ENCODE data around the gene NFATC2.
"Not testable (repeated sequence)": the region's sequence is repeated elsewhere in the genome, so short reads cannot be mapped to it uniquely, and the experiment has no call there.

NFATC2 gene

DNA sequence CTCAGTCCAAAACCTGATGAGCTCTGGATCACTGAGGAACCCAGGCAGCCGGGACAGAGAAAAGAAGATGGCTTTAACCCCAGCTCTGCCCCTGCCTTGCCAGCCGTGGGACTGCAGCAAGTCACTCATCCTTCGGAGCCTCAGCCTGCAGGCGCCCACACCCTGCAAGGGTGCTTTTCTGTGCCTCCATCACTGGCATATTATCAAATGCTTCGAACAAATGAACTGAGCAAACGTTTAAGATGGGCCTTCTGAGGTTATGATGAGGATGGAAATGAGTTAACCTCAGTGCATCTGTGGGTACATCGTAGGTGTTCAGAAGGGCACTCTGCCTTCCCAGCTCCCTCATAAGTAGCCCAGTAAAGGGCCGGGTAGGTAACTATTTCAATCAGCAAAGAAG lies 79.0 kb downstream of the NFATC2 start:
- no peaks in the 10 kb centered on the region for H3K36me3 ChIP-seq (ENCODE audit: insufficient read depth, low read length)
- H3K4me1 ChIP-seq (ENCODE audit: insufficient read depth, low read length): no peaks in the 10 kb centered on the region
- no peak overlapping the region for H3K9ac ChIP-seq (ENCODE audit: low read depth, low read length)
- no peaks in the 10 kb centered on the region for H3K9me3 ChIP-seq (ENCODE audit: control insufficient read depth, insufficient read depth, low read length)

DNA sequence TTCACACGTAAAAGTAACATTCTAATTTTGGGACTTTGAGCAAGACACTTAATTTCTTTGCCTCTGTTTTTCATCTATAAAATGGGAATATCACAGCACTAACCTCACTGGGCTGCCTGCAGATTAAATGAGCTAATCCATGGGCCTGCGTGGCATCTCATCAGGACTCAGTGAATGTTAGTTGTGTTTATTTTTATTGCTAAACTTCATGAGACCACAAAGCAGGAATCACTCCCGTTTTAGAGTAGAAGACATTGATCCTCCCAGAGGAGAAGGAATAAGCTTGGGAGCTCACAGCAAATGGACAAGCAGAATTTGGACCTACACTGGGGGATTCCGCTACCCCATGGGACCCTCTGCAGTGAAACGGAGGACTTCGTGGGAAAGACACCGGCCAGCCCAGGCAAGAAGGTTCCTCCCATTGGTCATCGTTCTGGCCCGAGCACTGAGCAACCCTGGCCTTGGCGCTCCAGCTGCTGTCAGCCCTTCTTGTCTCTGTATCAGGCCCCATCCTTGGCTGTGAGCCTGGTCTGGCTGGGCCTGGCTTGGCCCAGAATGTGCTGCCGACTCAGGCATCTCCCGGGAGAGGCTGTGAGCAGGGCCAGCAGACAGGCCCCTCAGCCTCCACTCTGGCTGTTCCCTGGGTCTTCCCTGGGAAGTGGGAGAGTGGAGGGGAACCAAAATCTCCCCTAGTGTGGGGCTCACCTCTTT lies 79.8 kb downstream of the NFATC2 start:
- no peaks in the 10 kb centered on the region for H3K4me1 ChIP-seq (ENCODE audit: insufficient read depth, low read length)
- no peaks in the 10 kb centered on the region for H3K9me3 ChIP-seq (ENCODE audit: control insufficient read depth, insufficient read depth, low read length)
- no peaks in the 10 kb centered on the region for H3K36me3 ChIP-seq (ENCODE audit: insufficient read depth, low read length)
- no peak overlapping the region for H3K9ac ChIP-seq (ENCODE audit: low read depth, low read length)

DNA sequence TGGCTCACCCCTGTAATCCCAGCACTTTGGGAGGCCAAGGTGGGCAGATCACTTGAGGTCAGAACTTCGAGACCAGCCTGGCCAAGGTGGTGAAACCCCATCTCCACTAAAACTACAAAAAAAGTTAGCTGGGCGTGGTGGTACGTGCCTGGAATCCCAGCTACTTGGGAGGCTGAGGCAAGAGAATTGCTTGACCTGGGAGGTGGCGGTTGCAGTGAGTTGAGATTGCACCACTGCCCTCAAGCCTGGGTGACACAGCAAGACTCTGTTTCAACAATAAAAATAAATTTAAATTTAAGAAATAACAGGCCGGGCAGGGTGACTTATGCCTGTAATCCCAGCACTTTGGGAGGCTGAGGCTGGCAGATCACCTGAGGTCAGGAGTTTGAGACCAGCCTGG lies 80.7 kb downstream of the NFATC2 start:
- H3K9me3 ChIP-seq (ENCODE audit: control insufficient read depth, insufficient read depth, low read length); H3K36me3 ChIP-seq (ENCODE audit: insufficient read depth, low read length); H3K9ac ChIP-seq (ENCODE audit: low read depth, low read length); H3K4me1 ChIP-seq (ENCODE audit: insufficient read depth, low read length): not testable (repeated sequence)

DNA sequence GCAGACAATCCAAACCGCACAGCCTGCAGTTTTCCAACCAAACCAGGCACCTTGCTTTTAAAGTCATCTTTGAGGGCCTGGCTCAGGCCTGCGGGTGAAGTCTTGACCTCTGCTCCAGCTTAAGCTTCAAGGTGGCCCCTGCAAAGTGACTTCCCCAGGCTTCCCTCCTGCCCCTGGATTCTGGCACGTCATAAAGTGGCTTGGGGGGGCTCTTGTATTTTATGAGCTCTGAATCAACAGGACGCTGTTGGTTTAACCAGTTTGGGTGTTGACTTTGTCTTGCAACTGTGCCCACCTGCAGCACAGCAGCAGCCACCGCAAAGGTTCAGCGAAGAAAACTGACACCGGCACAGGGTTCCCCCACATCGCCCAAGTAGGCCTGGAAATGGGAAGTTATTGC lies 81.2 kb downstream of the NFATC2 start:
- Histone ChIP-seq H3K9ac (ENCODE audit: low read depth, low read length) (no peak overlapping the region), H3K4me1 (ENCODE audit: insufficient read depth, low read length) (peaks cover 6% of the 10 kb centered on the region; the same call in 1 of the 2 replicates), H3K36me3 (ENCODE audit: insufficient read depth, low read length) (no peaks in the 10 kb centered on the region)

DNA sequence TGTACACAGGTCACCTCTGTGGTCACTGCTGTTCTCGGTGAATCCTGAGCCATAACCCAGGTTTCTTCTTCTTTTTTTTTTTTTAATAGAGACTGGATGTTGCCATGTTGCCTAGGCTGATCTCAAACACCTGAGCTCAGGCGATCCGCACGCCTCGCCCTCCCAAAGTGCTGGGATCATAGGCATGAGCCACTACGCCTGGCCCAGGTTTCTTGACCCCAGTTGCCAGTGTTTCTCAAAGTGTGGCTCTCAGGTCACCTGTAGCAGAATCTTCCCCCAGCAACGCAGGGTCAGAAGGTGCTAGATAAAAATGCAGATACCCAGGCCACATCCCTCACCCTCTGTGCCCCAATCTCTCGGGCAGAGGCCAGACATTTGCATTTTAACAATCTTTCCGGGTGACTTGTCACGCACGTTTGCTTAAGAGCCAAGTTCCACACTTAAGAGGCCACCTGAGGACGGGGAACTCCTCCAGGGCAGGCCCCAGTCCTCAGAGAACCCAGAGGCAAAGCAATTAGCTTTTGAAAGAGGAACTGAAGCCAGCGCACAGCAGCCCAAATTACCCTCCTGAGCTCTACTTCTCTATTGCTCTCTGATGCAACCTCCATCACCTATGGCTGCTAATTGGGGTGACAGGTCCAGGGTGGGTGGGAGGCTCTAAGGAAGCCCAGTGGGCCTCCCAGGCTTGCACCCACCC lies 81.8 kb downstream of the NFATC2 start:
- peaks cover 9% of the 10 kb centered on the region; the same call in 1 of the 2 replicates for H3K4me1 ChIP-seq (ENCODE audit: insufficient read depth, low read length)
- no peaks in the 10 kb centered on the region for H3K9me3 ChIP-seq (ENCODE audit: control insufficient read depth, insufficient read depth, low read length)
- H3K9ac ChIP-seq (ENCODE audit: low read depth, low read length): no peak overlapping the region
- no peaks in the 10 kb centered on the region for H3K36me3 ChIP-seq (ENCODE audit: insufficient read depth, low read length)

More for the DNA sequence above, 81.2 kb downstream of the NFATC2 start:
- no peaks in the 10 kb centered on the region for H3K9me3 ChIP-seq (ENCODE audit: control insufficient read depth, insufficient read depth, low read length)

DNA sequence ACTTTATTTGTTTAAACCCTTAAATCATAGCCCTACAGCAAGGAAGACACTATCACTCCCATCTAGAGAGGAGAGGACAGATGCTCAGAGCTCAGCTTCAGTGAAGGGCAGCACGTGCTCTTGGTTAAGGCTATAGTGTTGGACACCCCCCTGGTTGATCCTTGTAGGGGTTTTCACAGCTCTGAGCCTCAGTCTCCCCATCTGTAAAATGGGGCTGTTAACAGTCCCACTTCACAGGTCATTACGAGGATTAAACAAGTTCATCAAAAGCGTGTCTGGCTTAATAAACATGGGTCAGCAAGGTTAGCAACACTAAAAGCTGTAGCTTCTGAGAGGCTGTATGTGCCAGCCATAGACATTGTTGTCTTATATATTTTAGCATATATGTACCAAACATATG lies 82.4 kb downstream of the NFATC2 start:
- no peaks in the 10 kb centered on the region for H3K36me3 ChIP-seq (ENCODE audit: insufficient read depth, low read length)
- H3K9me3 ChIP-seq (ENCODE audit: control insufficient read depth, insufficient read depth, low read length): no peaks in the 10 kb centered on the region
- H3K4me1 ChIP-seq (ENCODE audit: insufficient read depth, low read length): peaks cover 9% of the 10 kb centered on the region; the same call in 1 of the 2 replicates
- no peak overlapping the region for H3K9ac ChIP-seq (ENCODE audit: low read depth, low read length)

DNA sequence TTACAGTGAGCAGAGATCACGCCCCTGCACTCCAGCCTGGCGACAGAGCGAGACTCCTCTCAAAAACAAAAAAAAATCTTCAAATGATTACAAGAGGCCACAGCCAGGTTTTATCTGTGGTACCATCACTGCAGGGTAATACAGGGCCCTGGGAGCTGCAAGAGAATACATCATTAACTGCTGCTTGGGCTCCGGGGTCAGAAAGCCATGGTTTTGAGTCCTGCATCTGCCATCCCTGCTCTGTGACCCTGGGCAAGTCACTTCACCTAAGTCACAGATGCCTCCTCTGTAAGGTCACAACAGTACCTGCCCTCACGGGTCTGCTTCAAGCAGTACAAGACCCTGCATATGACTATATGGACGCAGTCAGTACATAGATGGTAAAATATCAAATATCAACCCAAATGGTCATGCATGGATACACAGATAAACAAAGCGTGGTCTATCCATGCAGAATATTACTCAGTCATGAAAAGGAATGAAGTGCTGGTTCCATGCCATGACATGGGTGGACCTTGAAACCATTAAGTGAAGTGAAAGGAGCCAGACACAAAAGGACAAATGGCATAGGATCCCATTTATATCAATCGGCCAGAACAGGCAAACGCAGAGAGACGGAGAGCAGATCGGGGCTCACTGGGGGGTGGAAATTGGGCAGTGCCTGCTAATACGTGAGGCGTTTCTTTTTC lies 83.6 kb downstream of the NFATC2 start:
- Histone ChIP-seq H3K36me3 (ENCODE audit: insufficient read depth, low read length) (no peaks in the 10 kb centered on the region), H3K4me1 (ENCODE audit: insufficient read depth, low read length) (peaks cover 9% of the 10 kb centered on the region; the same call in 1 of the 2 replicates), H3K9ac (ENCODE audit: low read depth, low read length) (no peak overlapping the region)

DNA sequence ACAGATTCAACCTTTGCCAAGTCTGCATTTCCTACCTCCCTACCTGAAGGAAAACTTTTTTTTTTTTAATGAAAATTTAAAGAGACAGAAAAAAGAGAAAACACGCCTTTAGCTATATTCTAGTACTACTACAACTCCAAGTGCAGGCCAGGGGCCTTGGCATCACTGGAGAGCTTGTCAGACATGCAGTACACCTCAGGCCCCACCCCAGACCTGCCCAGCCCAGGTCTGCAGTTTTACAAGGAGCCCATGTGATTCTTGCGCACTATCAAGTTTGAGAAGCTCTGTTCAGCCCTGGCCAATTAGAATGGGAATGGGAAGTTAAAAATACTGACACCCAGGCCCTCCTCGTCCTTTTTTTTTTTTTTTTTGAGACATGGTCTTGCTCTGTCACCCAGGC lies 85.0 kb downstream of the NFATC2 start:
- H3K4me1 ChIP-seq (ENCODE audit: insufficient read depth, low read length): peaks cover 9% of the 10 kb centered on the region; the same call in 1 of the 2 replicates
- H3K9ac ChIP-seq (ENCODE audit: low read depth, low read length): no peak overlapping the region
- no peaks in the 10 kb centered on the region for H3K9me3 ChIP-seq (ENCODE audit: control insufficient read depth, insufficient read depth, low read length)
- no peaks in the 10 kb centered on the region for H3K36me3 ChIP-seq (ENCODE audit: insufficient read depth, low read length)

More for the DNA sequence above, 83.6 kb downstream of the NFATC2 start:
- H3K9me3 ChIP-seq (ENCODE audit: control insufficient read depth, insufficient read depth, low read length): no peaks in the 10 kb centered on the region

DNA sequence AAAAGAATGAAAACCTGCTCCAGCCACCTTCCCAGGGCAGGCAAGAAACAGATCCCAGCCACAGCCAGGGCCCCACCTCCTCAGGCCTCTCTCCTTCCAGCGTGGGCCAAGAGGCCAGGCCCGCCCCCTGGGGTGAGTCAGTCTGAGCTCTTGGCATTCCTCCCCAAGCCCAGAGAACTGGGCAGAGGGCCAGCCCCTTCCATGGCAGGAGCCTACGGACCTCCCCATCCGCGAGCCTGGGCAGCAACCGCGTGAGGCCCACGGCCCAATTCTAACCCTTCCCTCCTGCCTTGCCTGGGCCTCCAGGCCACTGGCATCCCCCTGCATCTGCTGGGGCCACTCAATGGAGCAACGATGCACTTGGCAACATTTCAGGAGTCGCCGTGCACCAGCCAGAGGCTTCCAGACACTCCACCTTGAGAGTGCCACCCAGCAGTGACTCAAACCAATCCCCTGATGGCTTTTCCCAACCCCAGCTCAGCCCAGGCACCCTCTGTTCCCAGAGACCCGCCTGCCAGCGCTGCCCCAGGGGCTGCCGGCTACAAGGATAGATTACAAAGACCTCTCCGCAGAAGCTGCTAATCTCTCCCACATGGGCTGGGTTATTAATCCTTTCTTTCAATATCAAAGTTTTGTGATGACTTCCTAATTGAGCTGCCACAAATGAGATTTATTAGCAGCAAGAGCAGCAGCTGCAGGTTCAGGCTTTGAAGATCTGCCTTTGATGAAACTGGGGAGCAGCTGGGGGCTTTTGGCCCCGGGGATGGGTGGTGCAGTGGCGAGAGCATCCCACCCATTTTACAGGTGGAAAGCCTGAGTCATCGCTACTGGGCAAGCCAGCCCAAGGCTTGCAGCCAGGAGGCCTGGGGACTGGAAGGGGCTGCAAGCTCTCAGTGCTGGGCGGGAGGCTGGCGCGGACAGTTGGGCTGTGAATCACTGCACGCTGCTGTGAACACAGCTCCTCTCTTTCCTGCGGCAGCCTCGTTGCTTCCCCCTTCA lies 85.7 kb downstream of the NFATC2 start:
- H3K9ac ChIP-seq (ENCODE audit: low read depth, low read length): no peak overlapping the region
- no peaks in the 10 kb centered on the region for H3K36me3 ChIP-seq (ENCODE audit: insufficient read depth, low read length)

DNA sequence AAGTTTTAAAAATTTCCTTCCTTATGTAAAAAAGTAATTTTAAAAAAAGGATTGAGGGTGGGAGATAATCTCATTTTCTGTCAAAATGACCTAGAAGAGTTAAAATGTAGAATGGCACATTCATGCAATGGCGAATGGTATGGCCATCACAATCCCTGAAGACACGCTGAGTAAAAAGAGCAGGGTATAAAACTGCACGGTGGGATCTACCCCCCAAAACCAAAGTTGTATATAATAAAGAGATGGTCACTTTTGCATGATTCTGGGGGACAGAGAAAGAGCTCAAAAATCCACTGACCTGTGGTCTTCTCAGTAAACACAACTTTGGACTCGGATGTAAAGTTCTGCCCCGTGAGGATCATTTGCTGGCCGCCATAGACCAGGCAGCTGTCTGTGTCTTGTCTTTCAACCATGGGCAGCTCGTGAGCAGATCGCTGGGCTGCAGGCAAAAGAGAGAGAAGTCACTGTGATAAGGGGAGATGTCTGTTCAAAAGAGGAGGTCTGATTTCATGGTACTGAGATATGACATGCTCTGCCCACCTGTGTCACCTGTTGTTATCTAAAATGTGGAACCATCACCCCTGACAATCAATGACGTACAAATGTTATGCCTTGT lies 88.2 kb downstream of the NFATC2 start:
- Histone ChIP-seq H3K4me1 (ENCODE audit: insufficient read depth, low read length) (peaks cover 9% of the 10 kb centered on the region; the same call in 1 of the 2 replicates), H3K9ac (ENCODE audit: low read depth, low read length) (no peak overlapping the region), H3K36me3 (ENCODE audit: insufficient read depth, low read length) (no peaks in the 10 kb centered on the region), H3K9me3 (ENCODE audit: control insufficient read depth, insufficient read depth, low read length) (no peaks in the 10 kb centered on the region)

More for the DNA sequence above, 85.7 kb downstream of the NFATC2 start:
- peaks cover 9% of the 10 kb centered on the region; the same call in 1 of the 2 replicates for H3K4me1 ChIP-seq (ENCODE audit: insufficient read depth, low read length)
- H3K9me3 ChIP-seq (ENCODE audit: control insufficient read depth, insufficient read depth, low read length): no peaks in the 10 kb centered on the region

DNA sequence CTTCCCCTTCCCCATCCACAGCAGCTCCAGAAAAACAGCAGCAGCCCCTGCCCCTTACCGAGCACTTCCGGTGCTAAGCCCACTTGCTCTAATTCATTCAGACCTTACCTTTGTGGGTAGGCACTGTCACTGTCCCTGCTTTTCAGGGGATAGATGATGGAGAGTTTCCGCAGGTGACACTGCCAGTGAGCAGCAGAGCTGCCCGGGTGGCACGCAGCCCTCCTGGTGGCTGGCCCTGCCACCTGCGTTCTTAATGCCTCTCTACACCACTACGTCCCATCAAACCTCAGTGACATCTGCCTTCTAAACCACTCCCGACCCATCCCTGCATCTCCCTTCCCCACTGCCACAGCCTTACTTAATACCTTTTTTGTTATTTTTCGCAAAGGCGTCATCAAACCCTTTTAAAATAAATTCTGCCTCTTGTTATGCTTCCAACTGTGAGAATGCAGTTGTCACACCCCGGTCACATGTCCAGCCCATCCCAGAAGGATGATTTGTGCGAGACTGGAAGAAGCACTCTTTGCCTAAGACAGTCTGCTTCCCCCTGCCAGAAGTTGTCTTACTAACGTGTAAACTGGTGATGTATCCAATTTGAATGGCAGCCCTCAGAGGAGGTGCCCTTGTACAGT lies 89.7 kb downstream of the NFATC2 start:
- no peaks in the 10 kb centered on the region for H3K36me3 ChIP-seq (ENCODE audit: insufficient read depth, low read length)
- H3K9me3 ChIP-seq (ENCODE audit: control insufficient read depth, insufficient read depth, low read length): no peaks in the 10 kb centered on the region
- no peak overlapping the region for H3K9ac ChIP-seq (ENCODE audit: low read depth, low read length)
- peaks cover 9% of the 10 kb centered on the region; the same call in 1 of the 2 replicates for H3K4me1 ChIP-seq (ENCODE audit: insufficient read depth, low read length)

DNA sequence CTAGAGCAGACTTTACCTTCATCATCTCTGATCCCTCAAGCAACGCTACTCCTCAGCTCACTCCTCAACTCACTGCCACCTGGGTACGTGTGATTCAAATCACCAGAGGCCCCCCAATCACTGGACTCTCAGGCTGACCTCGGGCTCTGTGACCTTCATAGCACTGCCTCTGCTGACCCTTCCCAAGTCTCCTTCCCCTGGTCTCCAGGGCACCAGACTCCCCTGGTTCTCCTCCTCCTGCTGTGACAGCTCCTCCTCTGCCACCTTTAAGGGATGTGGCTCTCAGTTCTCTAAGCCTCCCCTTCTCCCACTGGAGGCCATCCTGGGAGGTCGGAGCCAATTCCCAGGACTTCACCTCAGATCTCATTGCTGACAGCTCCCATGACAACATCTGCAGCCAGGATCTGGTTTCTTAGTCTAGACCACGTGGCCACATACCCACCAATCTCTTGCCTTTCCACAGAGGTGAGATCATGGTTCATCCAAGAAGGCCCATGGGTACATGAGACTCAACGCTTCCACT lies 90.4 kb downstream of the NFATC2 start:
- peaks cover 9% of the 10 kb centered on the region; the same call in 1 of the 2 replicates for H3K4me1 ChIP-seq (ENCODE audit: insufficient read depth, low read length)
- H3K9ac ChIP-seq (ENCODE audit: low read depth, low read length): no peak overlapping the region
- no peaks in the 10 kb centered on the region for H3K36me3 ChIP-seq (ENCODE audit: insufficient read depth, low read length)
- no peaks in the 10 kb centered on the region for H3K9me3 ChIP-seq (ENCODE audit: control insufficient read depth, insufficient read depth, low read length)

DNA sequence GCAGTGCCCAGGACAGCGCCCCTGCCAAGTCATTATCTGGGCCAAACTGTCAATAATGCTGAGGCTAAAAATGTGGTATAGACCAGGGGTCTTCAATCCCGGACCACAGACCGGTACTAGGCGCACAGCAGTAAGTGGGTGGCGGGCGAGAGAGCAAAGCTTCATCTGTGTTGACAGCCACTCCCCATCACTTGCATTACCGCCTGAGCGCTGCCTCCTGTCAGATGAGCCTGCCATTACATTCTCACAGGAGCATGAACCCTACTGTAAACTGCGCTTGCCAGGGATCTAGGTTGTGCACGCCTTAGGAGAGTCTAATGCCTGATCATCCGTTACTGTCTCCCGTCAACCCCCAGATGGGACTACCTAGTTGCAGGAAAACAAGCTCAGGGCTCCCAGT lies 91.0 kb downstream of the NFATC2 start:
- H3K9ac ChIP-seq (ENCODE audit: low read depth, low read length): no peak overlapping the region
- H3K9me3 ChIP-seq (ENCODE audit: control insufficient read depth, insufficient read depth, low read length): no peaks in the 10 kb centered on the region
- peaks cover 12% of the 10 kb centered on the region; the same call in 1 of the 2 replicates for H3K4me1 ChIP-seq (ENCODE audit: insufficient read depth, low read length)
- H3K36me3 ChIP-seq (ENCODE audit: insufficient read depth, low read length): no peaks in the 10 kb centered on the region
